Stimulated activated CD8-positive, alpha-beta memory T cell treated with anti-CD3 and anti-CD28 coated beads, Interleukin-2, amount 100 ng/mL, for 48 hours (primary cell): ENCODE results near the gene VWF.

Experiments
- DNase-seq, 2 donors: peaks; one replicate each; pipeline ENCODE4 v3.0.0-alpha.2; 2020; ENCODE audit warnings: low read depth in 2 of 2

VWF gene

DNA sequence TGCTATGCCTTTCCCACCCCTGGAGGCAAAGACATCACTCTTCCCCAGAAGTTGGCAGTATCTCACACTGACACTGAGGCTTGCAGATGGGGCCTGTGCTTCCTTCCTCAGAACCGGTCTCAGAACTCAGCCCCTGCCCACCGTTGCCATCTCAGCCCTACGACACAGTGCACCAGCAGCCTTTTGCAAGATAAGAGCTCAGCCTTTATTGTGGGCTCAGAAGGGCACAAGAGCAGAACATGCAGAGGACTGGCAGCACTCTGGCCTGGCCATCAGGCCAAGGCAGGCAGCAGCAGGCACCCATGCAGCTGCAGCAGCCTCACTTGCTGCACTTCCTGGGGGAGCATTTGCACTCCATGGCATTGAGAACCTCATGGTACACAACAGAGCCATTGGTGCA lies 175.8 kb downstream of the VWF start:
- DNase-seq = no peak

DNA sequence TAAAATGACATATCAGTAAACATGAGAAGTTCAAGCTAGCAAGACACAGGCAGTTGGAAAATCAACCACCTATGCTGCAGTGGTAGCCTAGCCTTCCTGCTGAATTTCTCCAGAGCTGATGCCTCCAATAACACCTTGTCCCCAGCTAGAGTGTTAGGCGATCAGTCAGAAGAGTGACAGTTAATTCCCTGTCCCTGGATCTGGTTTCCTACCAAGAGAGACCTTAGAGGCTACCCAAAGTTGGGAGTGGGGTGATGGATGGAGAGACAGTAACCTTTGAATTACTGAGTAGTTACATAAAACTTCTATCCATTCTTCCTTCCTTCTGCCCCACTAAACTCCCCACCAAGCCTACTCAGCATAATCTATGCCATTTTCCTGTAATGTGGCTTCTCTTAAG lies 177.5 kb downstream of the VWF start:
- no peak for DNase-seq

DNA sequence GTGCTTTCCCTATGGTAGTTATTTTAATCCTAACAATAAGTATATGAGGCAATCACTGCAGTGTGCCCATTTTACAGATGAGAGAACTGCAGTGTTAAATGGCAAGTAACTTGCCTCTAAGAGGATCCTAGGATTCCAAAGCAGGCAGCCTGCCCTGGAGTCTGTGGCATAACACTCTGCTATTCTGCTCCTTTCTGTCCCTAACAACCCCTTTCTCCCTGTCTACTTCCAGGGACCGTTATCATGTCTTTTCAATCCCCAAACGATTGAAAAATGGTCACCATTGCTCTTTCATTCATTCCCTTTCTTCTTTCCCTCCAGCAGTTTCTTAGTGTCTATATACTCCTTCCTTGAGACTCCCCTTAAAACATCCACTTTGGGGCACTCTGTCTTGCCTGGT lies 178.1 kb downstream of the VWF start:
- no peak for DNase-seq

DNA sequence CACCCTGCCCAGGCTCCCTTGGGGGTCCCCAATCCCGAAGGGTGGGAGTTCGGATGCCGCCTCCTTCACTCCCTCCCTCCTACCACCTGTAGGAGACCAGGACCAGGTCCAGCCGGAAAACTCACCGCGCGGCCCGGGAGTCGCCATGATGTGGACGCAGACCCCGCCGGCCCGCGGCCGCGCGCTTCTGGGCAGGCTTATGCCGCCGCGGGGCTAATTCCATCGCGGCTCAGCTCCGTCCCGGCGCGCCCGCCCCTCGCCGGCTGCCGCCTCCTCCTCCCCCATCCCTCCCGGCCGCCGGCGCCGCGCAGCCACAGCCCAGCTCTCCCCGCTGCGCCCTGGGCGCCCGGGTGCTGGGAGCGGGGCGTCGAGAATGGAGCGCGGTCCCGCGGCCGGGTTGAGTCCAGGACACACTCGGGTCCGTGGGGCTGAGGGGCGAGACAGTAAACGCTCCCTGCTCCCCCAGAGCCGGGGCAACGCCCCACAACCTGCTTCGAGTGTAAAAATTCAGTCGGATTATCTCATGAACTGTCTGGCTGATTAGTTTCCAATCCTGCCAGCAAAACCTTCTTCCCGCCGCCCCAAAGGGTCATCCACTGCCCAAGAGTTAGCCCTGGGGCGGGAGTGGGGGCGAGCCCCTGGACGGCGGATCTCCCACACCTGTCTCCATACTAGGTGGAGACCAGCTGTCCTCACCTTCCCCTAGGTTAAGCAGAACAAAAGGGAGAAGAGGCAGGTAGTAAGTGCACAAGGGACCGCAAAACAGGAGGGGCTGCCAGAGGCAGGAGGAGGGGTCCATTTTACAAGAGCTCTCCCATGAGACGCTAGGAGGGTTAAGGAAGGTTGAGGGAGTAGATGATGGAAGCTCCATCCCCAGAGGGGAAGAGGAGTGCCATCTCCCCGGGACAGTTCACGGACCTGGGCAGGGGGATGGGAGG lies 179.1 kb downstream of the VWF start, which contains the start of gene ANO2:
ANO2 (minus strand) TSS at position 189 of the 938 bp plus-strand sequence; CDS start at position 147, 42 bp downstream.
- DNase-seq = no peak

DNA sequence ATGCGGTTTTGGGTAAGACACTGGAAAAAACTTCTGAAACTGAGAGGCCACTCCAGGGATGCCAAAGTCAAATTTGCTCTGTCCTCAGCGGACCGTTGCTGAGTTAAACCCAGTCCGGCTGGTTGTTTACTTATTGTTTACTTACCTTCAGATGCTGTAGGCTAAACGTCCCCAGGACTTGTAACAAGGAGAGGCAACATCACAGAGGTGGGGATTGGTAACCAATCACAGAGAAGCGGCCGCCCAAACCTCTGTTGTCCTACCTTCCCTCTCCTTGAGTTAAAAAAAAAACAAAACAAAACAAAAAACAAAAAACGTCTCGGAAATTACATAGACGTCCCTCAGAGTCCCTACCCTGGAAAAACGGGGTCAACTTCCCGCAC lies 179.8 kb downstream of the VWF start:
- no peak for DNase-seq

DNA sequence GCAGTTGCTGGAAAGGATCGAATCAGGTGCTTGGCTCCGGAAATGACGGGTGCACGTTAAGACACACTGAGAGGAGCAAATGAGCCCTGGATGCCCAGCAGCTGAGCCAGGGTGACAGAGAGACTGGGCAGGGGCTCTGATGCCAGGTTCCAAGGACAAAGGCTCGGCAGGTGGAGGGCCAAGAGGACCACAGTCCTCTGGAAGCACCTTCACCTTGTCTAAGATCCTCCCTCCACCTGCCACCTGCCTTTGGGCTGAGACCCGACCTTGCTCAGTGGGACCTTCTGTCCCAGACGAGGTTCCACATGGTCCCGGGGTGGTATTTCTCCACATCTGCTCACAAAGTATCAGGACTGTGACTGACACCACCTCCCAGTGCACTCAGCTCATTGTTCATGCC lies 180.4 kb downstream of the VWF start:
- DNase-seq = no peak

DNA sequence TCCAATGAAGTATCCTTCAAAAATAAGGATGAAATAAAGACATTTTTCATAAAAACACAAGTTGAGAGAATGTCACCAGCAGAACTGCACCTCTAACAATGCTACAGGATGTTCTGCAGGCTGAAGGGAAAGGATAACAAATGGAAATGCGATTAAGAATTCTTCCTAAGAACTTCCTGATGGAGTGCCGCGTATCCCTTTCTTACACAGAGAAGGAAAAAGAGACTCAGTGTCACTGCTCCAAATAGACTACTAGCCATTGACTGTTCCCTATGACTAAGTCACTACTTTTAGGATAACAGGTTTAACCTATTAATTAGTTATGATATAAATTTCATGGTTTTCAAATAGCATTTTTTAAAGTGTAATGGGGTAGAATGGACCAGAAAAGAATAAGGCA lies 182.6 kb downstream of the VWF start:
- no peak for DNase-seq

DNA sequence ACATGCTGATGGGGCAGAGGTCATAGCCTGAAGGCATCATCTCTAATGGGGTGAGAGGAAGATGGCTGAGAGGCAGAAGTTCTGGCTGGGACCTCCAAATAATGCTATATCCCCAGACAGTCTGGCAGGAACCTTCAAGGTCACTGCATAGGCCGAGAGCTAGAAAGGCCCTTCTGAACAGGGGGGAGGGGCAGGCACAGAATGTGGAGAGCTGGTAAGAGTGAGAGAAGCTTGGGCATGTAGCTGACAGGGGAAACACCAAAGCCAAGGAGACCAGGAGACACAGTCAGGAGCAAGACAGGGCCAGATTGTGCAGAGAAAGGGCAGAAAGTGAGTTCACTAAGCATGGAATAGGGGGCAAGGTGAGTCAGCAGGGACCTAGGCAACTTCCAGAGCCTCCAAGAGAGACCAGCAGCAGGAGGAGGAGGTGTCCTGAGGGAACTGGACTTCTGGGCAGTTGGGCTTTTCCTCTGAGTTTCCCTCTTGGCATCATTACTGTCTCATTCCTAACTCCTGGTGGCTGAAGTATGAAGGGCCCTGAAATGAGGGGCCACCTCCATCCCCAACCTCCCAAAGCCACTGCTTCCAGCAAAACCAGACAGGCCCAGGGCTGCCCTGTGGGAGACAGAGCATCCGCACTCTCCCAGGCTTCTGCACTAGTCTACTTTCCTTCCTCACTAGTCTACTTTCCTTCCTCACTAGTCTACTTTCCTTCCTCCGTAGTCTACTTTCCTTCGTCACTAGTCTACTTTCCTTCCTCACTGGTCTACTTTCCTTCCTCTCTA lies 196.5 kb downstream of the VWF start:
- no peak for DNase-seq

DNA sequence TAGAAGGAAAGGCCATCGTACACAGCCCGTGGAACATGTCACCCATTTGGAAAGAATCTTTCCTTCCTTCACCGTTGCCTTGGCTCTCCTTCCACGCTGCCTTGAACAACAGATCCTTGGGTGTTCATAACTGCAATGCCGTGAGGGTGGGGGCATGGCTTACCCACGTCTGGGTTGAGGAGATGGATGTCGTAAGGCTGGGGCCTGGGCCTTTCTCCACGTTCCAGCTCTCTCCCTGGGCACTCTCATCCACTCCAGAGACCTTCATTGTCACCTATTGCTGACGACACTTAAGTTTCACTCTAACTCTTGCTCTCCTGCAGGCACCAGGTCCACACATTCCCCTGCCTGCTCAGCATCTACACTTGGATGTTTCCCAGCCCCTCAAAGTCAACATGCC lies 198.8 kb downstream of the VWF start:
- DNase-seq = no peak

DNA sequence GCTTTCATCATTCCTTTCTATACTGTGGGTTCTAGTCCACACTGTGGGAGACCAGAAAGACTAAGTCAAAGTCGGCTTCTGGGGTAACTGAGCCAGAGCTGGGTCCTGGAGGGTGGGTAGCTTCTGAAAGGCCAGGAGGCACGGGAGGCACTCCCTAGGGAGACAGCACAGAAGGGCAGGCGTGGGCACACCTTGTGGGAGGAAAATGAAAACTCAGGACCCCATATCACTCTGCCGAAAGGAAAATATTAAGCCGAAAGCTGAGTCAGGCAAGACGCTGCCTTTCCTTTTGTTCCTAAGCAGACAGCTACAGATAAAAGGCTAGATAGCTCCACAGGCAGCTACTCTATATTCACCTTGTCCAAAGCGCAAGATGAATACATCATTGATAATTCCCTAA lies 200.1 kb downstream of the VWF start:
- DNase-seq = no peak

DNA sequence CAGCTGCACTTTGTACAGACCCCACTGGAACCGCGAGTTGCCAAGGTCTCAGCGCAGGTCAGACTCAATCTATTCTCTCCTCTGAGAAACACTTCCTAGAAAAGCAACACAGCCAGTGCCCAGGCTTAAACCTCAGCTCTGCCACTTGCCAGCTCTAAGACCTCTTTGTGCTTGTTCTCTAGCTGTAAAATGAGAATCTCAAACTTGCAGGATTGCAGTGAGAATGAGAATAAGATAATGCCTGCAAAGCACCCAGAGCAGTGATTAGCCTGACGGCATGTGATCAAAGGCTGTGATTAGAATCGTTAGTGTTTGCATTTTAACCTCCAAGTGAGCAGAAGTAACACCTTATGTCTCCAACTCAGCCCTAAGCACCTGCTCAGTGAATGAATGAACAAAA lies 200.7 kb downstream of the VWF start:
- no peak for DNase-seq

DNA sequence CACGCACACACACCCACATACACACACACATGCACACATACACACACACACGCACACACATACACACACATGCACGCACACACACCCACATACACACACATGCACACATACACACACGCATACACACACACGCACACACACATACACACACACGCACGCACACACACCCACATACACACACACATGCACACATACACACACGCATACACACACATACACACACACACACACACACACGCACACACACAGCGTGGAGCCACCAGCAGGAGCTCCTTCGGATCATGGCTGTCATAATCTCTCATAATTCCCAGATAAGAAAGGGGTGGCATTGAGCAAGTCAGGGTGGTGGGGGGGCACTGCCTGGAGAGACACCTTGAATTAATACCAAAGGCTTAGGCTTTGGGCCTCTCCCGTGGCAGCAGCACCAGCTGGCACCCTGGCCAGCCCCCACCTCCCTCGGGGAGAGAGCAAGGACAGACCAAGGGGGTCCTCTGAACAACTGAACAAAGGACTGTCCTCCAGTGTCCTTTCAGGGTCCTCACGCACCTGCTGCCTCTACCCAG lies 201.3 kb downstream of the VWF start:
- no peak for DNase-seq

DNA sequence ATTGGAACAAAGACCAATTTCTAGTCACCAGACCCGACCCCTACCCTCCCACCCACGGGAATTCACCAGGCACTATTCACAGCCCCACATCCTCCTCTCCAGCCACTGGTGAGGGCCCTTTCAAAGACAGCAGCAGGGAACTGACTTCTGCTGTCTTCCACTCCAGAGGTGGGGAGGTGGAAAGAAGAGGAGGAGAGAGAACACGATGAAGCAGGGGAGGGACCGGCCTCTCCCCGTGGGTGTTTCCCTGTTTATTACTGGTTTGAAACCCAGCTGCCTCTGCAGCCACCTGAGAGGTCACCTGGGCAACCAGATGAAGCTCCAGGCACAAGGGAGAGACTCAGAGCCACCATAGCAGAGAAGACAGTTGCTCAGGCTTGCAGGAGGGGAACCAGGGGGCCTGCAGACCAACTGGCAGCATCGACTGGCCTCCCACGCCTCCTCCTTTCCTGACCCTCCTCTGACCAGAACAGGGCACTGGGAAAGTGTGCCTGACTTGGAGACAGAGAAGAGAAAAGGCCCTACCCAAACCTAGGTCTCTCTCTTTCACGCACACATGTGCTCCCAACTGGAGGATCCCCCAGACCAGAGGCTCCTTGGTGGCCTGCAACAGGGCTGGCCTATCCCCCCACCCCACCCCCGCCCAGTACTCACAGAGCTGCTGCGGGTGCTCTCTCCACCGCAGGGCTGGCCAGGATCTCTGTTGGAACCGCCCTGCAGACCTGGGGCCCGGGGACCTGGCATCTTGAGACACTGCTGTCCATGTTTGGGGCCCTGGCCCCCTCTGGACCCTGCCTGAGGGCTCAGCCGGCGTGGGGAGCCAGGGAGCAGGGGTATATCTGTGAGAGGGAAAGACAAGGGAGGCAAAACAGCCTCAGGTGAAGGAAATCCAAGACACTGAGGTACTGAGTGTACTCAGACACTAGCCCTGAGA lies 202.2 kb downstream of the VWF start:
- no peak for DNase-seq

DNA sequence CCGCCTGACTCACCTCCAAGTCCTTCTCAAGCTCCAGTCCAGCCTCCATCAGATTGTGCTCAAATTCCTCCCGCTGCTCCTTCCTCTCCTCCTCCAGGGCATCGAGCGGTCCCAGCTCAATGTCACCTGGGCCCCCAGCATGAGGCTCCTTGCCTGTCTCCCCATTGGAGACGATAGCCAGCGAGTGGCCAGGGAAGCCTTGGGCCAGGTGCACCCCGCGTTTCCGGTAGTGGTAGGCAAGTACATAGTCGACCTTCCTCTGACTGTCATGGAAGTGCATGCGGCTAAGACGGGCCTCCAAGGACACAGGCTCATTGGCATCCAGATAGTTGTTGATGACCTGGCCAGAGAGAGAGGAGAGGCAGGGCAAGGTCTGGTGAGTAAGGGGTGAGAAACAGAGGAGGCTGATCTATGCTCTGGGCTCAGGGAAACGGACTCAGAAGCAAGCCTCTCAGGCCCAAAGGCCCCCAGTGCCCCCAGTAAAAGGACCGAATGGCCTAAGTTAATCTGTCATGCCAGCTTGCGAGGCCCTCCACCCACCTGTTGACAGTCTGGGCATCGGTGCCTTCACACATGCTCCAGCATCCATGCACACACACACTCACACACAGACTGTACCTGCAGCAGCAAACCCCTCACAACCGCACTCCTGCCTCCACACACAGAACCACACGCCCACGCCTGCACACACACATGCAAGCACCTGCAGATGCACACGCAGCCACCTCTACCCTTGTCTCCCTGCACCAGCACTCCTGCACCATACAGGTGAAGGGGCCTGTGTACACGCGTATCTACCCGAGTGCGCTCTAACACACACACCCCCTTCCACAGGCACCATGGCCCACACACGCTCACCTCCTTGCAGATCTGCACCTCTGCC lies 203.2 kb downstream of the VWF start:
- DNase-seq = no peak

DNA sequence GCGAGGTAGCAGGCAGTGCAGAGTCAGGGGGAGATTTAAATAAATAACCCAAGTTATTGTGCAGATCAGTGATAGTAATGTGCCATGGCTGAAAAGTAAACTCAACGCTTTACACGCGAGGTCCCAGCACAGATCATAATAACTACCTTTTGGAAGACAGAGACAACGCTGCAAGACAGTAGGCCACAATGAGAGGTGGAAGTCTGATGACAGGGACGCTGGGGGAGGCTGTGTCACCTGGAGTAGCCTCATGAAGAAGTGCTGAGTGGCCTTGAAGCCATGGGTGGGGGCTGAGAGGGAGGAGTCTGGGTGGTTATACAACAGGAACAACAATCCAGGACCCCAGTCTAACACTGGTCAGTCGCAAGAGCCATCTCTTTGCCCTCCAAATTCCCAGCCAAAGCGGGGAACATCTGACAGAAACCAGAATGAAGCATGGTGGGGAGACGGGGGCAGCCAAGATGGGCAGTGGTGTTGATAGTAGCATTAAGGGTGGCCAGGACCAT lies 207.6 kb downstream of the VWF start:
- DNase-seq = no peak

DNA sequence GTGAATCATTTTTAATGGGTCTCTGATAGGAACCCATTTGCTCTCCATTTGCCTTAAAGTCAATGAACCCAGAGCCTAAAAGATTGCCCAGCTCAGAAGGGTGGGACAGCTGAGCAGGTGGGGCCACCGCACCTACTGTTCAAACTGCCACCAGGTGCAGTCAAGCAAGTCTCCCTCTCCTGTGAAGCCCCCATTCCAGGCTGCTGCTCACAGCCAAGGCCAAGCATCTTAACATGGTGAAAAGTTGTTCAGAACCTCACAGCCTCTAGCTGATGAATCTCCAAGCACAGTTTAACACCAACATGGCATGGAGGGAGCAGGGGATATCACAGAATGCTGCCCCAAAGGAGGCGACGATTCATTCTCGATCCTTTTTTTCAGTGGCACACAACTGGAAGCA lies 209.0 kb downstream of the VWF start:
- DNase-seq = no peak

DNA sequence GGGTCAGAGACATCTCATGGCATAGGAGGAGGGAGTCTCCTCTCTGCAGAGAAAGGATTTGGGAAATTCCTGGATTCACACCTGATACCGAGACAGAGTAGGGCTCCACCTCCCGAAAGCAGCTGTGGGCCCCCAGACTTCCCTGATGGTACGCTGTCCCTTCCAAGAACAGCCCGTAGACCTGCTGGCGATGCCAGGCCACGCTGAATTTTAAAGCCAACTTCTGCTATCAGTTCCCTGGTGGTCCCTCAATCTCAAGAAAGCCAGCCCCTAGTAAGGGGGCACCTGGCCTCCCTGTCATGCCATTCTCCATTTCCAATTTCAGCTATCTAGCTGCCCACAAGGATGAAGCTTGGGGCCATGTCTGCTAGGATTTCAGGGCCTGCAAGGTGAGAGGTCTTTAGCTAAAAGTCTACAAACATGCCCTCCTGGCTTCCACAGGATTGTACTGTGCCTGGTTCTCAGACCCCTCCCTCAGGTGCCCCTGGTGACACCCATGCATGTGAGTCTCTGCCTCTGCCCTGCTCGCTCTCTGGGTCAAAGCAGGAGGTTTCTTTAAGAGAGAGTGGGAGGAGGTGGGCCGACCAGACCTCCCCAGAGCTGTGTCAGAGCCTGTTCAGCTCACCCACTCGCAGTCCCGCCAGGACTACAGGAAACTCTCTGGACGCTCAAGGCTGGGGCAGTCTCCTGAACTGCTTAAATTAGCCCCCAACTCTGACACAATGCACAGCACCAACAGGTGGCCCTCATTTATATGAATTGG lies 209.9 kb downstream of the VWF start:
- no peak for DNase-seq

DNA sequence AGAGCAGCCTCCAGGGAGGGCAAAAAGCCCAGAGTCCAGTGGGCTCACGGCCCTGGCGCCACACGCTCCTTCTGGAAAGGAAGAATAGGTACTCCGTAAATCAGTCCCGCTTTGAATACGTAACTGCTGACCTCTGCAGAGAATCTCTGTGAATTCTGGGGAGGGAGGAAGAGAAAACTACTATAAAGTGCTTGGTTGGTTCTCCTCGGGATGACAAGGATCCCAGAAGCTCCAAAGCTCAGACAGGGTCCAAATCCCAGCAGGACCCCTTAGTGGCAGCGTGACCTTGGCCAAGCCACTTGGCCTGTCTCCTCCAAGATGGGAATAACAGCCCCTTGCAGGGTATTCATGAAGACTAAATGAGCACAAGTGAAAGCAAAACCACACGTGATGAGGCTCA lies 211.1 kb downstream of the VWF start:
- DNase-seq = no peak
